Measurements from ENCODE around the gene DAPP1.

DNA sequence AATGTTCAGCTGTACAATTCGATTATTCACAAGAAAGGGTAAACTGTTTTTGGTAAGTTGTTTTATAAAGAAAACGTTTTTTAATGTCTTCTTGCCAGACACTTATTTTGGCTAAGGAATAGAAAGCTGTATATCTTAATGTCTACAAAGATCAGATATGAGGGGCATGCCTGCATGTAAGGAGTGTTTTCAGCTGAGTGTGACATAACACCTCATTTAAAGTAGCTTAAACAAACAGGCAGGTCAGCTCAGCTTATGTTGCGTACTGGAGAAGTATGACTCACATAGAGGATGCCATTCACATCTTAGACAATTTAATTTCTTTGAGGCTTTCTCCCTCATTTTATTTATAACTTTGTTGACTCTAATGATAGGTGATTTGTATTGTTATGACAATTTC lies 47.2 kb downstream of the DAPP1 start:
- TF ChIP-seq CTCF (IDR thresholded peaks at IDR 0.05) (no peak), POLR2A (IDR thresholded peaks at IDR 0.05) (no peak), EP300 (IDR thresholded peaks at IDR 0.05) (no peak)

Data from gastroesophageal sphincter (tissue), 3 donors.